PFSK-1 (cell line): ENCODE results near the gene C5orf24.

Experiments
- FOXP2 ChIP-seq: optimal IDR thresholded peaks from 2 replicates; pipeline ENCODE3; 2011; ENCODE audit warnings: borderline replicate concordance, control low read depth, inconsistent platforms; ENCODE audit not compliant: insufficient read depth; ENCODE audit errors: extremely low read length, extremely low read depth
- POLR2AphosphoS5 ChIP-seq: IDR thresholded peaks from 2 replicates; pipeline ENCODE4 v1.6.1; 2012; ENCODE audit warnings: low read depth, mild to moderate bottlenecking, control low read depth, low read length, moderate library complexity
- TF ChIP-seq, protein P1 (sequence below), 2 experiments: IDR thresholded peaks; 2 replicates each; pipeline versions ENCODE4 v1.6.1 to v1.8.0; 2011 to 2012; ENCODE audit warnings: low read depth in 2 of 2, low read length in 2 of 2, control low read depth in 1 of 2, inconsistent platforms in 1 of 2, mild to moderate bottlenecking in 1 of 2, moderate library complexity in 1 of 2; ENCODE audit not compliant: insufficient read depth in 1 of 2

DNA sequence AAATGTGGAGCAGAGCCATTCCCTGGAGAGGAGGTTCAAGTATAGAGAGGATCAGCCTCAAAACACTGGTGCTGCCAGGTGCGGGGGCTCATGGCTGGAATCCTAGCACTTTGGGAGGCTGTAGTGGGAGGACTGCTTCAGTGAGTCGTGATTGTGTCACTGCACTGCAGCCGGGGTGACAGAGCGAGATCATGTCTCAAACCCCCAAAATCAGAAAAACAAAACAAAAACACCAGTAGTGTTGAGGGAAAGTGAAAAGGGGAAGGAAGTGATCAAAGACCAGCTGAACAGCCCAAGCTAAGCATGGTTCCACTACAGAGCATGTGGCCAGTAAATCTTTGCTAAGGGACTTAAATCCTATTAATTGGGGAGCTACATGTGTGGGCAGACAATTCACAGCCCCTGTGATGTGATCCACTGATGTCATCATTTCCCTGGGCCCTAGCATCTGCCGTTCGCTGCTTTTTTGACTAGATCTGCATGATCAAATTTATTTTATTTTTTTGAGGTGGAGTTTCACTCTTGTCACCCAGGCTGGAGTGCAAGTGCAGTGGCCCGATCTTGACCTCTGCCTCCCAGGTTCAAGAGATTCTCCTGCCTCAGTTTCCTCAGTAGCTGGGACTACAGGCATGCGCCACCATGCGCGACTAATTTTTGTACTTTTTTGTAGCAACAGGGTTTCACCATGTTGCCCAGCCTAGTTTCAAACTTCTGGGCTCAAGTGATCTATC is 56.5 kb downstream of the C5orf24 start:
- no peak for TF ChIP-seq POLR2AphosphoS5
- TF ChIP-seq, protein P1, sequence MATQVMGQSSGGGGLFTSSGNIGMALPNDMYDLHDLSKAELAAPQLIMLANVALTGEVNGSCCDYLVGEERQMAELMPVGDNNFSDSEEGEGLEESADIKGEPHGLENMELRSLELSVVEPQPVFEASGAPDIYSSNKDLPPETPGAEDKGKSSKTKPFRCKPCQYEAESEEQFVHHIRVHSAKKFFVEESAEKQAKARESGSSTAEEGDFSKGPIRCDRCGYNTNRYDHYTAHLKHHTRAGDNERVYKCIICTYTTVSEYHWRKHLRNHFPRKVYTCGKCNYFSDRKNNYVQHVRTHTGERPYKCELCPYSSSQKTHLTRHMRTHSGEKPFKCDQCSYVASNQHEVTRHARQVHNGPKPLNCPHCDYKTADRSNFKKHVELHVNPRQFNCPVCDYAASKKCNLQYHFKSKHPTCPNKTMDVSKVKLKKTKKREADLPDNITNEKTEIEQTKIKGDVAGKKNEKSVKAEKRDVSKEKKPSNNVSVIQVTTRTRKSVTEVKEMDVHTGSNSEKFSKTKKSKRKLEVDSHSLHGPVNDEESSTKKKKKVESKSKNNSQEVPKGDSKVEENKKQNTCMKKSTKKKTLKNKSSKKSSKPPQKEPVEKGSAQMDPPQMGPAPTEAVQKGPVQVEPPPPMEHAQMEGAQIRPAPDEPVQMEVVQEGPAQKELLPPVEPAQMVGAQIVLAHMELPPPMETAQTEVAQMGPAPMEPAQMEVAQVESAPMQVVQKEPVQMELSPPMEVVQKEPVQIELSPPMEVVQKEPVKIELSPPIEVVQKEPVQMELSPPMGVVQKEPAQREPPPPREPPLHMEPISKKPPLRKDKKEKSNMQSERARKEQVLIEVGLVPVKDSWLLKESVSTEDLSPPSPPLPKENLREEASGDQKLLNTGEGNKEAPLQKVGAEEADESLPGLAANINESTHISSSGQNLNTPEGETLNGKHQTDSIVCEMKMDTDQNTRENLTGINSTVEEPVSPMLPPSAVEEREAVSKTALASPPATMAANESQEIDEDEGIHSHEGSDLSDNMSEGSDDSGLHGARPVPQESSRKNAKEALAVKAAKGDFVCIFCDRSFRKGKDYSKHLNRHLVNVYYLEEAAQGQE (IDR thresholded peaks at IDR 0.05; ENCODE audit: insufficient read depth in 1 of 2, low read depth in 2 of 2, low read length in 2 of 2), result no peak
- no peak for TF ChIP-seq FOXP2
